Activated naive CD4-positive, alpha-beta T cell treated with anti-CD3 and anti-CD28 coated beads, Interleukin-2, amount 50 U/mL, for 24 hours (primary cell): ENCODE data around the gene R3HDM2.
A peak's percentile ranks its signal among the peaks of the same experiment; 100 is the strongest.
"Not testable (repeated sequence)": the region's sequence is repeated elsewhere in the genome, so short reads cannot be mapped to it uniquely, and the experiment has no call there.

Experiments
- H3K27ac Mint-ChIP-seq: one replicate; pipeline ENCODE4 v1.8.0; 2021; ENCODE audit warnings: mild to moderate bottlenecking, mixed read lengths
- H3K27me3 Mint-ChIP-seq: one replicate; pipeline ENCODE4 v1.8.0; 2021; ENCODE audit warnings: mixed read lengths
- H3K36me3 Mint-ChIP-seq: one replicate; pipeline ENCODE4 v1.8.0; 2021; ENCODE audit warnings: mixed read lengths
- H3K4me1 Mint-ChIP-seq: one replicate; pipeline ENCODE4 v1.8.0; 2021; ENCODE audit warnings: mixed read lengths
- H3K4me3 Mint-ChIP-seq: one replicate; pipeline ENCODE4 v1.8.0; 2021; ENCODE audit warnings: mild to moderate bottlenecking, mixed read lengths
- H3K9me3 Mint-ChIP-seq: one replicate; pipeline ENCODE4 v1.8.0; 2021; ENCODE audit warnings: mixed read lengths

The R3HDM2 gene

DNA sequence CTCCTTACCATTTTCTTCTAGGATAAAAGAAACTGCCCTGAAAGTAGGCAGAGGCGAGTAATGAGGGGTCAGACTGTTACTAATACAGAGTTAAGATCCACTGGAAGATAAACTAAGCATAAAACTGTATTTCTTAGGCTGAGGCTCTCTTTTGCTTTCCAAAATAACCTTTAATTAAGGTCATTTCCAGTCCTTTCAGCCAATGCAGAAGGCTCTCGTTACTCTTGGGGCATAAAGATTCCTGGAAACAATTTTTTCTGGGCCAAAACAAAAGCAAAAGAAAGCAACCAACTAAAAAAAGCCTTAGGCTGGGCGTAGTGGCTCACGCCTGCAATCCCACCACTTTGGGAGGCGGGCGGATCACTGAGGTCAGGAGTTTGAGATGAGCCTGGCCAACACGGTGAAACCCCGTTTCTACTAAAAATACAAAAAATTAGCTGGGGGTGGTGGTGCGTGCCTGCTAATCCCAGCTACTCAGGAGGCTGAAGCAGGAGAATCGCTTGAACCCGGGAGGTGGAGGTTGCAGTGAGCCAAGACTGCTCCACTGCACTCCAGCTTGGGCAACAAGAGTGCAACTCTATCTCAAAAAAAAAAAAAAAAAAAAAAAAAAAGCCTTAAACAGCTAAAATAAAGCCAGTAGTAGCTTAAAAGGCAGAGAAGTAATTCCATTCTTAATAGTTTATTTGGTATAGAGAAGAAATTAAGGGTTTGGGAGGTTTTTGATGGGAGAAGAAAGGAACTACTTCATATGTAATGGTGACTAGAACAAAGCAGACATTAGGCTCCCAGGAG is 111.0 kb downstream of the R3HDM2 start:
- H3K27me3 Mint-ChIP-seq: no peaks in the 10 kb centered on the region
- no peak overlapping the region for H3K27ac Mint-ChIP-seq
- peaks cover 5% of the 10 kb centered on the region for H3K4me1 Mint-ChIP-seq
- H3K36me3 Mint-ChIP-seq: peaks cover 1% of the 10 kb centered on the region
- no peak overlapping the region for H3K4me3 Mint-ChIP-seq
- no peaks in the 10 kb centered on the region for H3K9me3 Mint-ChIP-seq

DNA sequence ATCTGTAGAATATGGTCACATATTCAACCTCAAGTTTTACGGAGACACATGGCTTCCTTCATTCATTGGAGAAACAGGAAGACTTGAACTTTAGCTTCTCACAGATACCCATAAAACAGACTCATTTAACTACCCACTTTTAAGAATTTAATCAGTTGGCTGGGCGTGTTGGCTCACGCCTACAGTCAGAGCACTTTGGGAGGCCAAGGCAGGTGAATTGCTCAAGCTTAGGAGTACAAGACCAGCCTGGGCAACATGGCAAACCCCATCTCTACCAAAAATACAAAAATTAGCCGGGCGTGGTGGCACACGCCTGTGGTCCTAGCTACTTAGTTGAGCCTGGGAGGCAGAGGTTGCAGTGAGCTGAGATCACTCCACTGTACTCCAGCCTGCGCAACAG is 115.2 kb downstream of the R3HDM2 start:
- Mint-ChIP-seq H3K4me1 (no peaks in the 10 kb centered on the region), H3K4me3 (no peak overlapping the region), H3K27me3 (no peaks in the 10 kb centered on the region), H3K27ac (no peak overlapping the region), H3K9me3 (no peaks in the 10 kb centered on the region), H3K36me3 (peaks cover 3% of the 10 kb centered on the region)

DNA sequence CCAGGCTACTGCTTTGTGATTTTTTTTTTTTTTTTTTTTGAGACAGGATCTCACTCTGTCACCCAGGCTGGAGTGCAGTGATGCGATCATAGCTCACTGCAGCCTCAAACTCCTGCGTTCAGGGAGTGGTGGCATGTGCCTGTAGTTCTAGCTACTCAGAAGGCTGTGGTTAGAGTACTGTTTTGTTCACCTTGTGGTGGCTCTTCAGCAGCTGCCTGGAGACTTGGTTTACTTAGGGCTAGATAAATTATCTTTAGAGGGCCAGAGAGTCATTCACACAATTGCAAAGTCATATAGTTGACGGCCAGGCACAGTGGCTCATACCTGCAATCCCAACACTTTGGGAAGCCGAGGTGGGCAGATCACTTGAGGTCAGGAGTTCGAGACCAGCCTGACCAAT is 118.6 kb downstream of the R3HDM2 start:
- peak overlapping the region; percentile 65 for H3K27ac Mint-ChIP-seq
- not testable (repeated sequence) for H3K9me3 Mint-ChIP-seq, H3K36me3 Mint-ChIP-seq, H3K27me3 Mint-ChIP-seq, H3K4me1 Mint-ChIP-seq, H3K4me3 Mint-ChIP-seq

DNA sequence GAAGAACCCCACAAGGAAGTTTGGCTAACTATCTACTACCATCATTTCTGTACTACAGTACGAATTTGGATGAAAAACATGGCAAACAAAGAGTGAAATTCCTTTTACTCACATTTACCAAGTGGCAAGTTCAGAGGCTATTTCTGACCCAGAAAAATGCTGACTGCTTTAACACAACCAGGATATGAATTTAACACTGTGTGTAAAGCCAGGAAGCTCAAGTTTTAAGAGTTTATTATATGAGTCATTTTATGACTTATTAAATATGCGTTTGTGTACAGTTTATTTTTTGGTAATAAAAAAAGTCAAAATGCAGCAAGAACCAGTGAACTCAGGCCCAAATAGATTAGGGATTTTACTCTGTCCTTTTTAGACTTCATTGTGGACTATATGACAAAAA is 121.4 kb downstream of the R3HDM2 start:
- Mint-ChIP-seq H3K4me3 (no peak overlapping the region), H3K36me3 (peaks cover 13% of the 10 kb centered on the region), H3K27me3 (no peaks in the 10 kb centered on the region), H3K4me1 (no peaks in the 10 kb centered on the region), H3K27ac (no peak overlapping the region), H3K9me3 (no peaks in the 10 kb centered on the region)

GRCh38 chr12:57300961-57301584 is 129.8 kb downstream of the R3HDM2 start:
- no peaks in the 10 kb centered on the region for H3K9me3 Mint-ChIP-seq
- H3K27ac Mint-ChIP-seq: peak overlapping the region; percentile 65
- H3K27me3 Mint-ChIP-seq: no peaks in the 10 kb centered on the region
- H3K4me3 Mint-ChIP-seq: no peak overlapping the region
- H3K36me3 Mint-ChIP-seq: peaks cover 27% of the 10 kb centered on the region
- no peaks in the 10 kb centered on the region for H3K4me1 Mint-ChIP-seq

DNA sequence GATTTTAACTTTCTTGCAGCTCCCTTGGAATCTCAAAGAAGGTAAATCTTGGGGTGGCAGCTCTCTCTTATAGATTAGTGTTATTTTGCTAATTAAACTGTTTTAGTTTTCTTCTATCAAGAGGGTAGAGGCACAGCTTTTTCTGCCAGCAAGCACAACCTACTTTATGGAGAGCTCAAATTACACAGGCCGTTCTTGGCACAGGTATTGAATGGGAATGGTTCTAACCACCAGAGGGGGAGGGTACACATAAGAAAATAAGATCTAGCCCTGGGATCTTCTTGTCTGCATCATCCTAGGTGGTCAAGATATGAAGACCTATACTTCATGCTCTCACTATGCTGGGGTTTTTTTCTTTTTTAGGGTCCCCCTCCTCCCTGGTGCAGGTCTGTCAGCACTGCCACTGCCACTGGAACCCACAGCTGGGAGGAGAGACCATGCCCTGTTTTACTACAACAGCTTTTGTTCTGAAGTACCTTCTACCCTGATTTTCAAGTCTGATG is 131.3 kb downstream of the R3HDM2 start:
- Mint-ChIP-seq H3K9me3 (no peaks in the 10 kb centered on the region), H3K27me3 (no peaks in the 10 kb centered on the region), H3K4me1 (no peaks in the 10 kb centered on the region), H3K4me3 (no peak overlapping the region), H3K36me3 (peaks cover 22% of the 10 kb centered on the region), H3K27ac (no peak overlapping the region)

DNA sequence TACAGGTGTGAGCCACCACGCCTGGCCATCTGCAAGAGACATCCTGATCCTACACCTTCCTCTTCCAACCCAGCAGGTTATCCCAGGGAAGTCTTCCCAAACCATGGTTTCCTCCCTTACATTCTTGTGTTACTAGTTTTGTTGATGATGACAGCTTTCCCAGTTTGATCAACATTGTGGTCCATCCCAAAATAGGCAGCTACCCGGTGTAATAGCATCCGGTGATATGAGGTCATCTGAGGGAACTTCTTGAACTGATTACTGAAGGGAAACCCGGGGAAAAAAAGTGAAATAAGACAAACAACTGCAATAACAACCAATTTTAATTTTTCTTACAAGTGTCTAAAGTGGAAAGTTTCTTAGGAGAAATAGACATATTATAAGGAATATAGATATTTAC is 134.6 kb downstream of the R3HDM2 start:
- no peak overlapping the region for H3K27ac Mint-ChIP-seq
- no peaks in the 10 kb centered on the region for H3K4me1 Mint-ChIP-seq

GRCh38 chr12:57282073-57282472 is 148.8 kb downstream of the R3HDM2 start:
- not testable (repeated sequence) for H3K4me3 Mint-ChIP-seq, H3K9me3 Mint-ChIP-seq, H3K27me3 Mint-ChIP-seq, H3K27ac Mint-ChIP-seq
- peaks cover 32% of the 10 kb centered on the region for H3K4me1 Mint-ChIP-seq
- peaks cover 25% of the 10 kb centered on the region for H3K36me3 Mint-ChIP-seq

More for the DNA sequence above, 134.6 kb downstream of the R3HDM2 start:
- no peak overlapping the region for H3K4me3 Mint-ChIP-seq
- peaks cover 14% of the 10 kb centered on the region for H3K36me3 Mint-ChIP-seq
- H3K27me3 Mint-ChIP-seq: no peaks in the 10 kb centered on the region
- H3K9me3 Mint-ChIP-seq: no peaks in the 10 kb centered on the region

DNA sequence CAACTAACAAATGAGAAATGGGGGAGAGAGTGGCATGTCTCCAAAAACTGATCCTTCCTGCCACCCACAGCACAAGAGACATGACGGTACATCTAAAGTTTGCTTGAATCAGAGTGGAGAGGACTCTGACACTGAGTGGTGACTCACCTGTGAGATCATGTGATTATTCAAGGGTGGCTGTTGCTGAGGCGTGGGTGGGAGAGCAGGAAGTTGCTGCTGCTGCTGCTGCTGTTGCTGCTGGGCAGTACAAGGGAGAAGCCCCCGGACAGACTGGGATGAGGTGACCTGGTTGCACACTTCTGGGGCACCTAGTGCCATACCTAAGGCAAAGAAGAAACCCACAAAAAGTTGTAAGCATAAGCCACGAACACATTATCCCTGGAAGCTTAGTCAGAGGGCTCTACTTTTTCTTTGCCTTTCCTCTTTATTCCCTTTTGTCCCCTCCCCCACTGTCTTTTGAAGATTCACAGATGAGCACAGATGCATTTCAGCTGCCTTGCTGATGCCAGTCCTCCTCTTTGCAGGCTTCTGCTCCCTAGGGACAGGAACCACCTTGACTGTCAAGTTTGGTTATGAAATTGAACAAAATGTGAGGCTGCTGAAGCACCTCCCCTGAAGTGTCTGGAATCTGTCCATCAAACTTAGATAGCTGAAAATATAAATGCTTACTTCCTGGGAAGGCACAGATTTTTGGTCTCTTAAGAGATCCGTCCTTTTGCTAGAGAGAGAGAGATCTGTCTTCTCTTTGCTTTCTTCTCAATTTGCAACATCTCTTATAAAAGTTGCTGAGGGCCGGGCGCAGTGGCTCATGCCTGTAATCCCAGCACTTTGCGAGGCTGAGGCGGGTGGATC is 150.4 kb downstream of the R3HDM2 start:
- peak overlapping the region; percentile 97 for H3K27ac Mint-ChIP-seq
- H3K4me3 Mint-ChIP-seq: peak overlapping the region; percentile 81
- peaks cover 28% of the 10 kb centered on the region for H3K36me3 Mint-ChIP-seq
- peaks cover 34% of the 10 kb centered on the region for H3K4me1 Mint-ChIP-seq
- no peaks in the 10 kb centered on the region for H3K27me3 Mint-ChIP-seq
- H3K9me3 Mint-ChIP-seq: no peaks in the 10 kb centered on the region

DNA sequence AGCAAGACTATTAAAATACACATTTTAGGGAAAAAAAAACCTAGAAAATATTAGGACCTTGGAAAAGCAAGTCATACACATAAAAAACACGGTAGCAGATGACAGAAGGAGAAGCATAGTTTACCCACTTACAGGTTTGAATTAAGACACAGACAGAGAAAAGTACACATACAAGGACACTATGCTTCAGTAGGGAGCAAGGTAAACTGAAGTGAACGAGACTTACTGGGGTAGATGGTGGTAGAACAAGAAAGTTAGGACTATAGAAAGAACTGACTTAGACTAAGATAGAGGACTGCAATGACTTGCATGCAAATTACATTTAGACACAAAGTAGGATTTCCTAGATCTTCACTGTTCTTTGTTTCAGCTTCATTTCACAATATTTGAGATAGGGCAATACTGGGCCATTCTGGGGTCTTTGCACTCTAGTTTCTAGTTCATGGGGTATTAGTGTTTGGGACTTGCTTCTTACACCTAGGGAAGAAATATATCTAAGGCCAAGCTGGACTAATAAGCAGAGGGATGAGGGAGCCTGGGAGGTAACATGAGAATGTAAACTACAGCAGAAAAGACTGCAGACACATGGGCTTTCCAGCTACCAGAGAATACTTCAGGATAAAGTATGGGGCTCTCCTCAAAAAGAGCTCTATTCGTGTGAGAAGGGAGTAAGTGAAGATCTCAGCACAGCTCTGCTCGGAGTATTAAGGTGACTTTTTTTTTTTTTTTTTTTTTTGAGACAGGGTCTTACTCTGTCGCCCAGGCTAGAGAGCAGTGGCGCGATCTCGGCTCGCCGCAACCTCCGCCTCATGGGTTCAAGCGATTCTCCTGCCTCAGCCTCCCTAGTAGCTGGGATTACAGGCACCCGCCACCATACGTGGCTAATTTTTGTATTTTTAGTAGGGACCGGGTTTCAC is 152.1 kb downstream of the R3HDM2 start:
- Mint-ChIP-seq H3K4me3 (no peak overlapping the region), H3K27me3 (no peaks in the 10 kb centered on the region), H3K4me1 (peaks cover 36% of the 10 kb centered on the region), H3K36me3 (peaks cover 26% of the 10 kb centered on the region), H3K9me3 (no peaks in the 10 kb centered on the region), H3K27ac (peak overlapping the region; percentile 89)

DNA sequence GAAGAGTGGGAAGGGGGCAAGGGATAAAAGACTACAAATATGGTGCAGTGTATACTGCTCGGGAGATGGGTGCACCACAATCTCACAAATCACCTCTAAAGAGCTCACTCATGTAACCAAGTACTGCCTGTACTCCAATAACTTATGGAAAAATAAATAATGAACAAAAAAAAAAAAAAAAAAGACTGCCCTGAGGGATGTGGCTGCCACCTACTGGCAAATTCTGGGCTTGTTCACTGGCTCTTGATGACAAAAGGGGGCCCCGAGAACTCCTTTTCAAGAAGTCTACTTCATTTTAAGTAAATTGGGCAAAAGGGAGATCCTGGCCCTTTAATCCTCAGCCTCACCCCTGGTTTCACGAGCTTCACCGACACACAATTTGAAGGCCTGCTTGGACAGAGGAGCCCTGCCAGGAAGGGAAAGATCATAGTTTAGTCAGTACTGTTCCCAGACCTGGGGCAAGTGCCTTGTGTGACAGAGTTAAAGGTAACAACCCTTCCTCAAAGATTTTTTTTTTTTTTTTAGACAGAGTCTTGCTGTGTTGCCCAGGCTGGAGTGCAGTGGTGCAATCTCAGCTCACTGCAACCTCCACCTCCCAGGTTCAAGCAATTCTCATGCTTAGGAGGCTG is 153.8 kb downstream of the R3HDM2 start:
- peaks cover 22% of the 10 kb centered on the region for H3K36me3 Mint-ChIP-seq
- H3K4me1 Mint-ChIP-seq: peaks cover 36% of the 10 kb centered on the region
- H3K9me3 Mint-ChIP-seq: no peaks in the 10 kb centered on the region
- H3K27ac Mint-ChIP-seq: no peak overlapping the region
- H3K4me3 Mint-ChIP-seq: no peak overlapping the region
- no peaks in the 10 kb centered on the region for H3K27me3 Mint-ChIP-seq

- not testable (repeated sequence) for H3K27ac Mint-ChIP-seq, H3K4me3 Mint-ChIP-seq, H3K27me3 Mint-ChIP-seq, H3K9me3 Mint-ChIP-seq
- Mint-ChIP-seq H3K4me1 (peaks cover 31% of the 10 kb centered on the region), H3K36me3 (peaks cover 22% of the 10 kb centered on the region)
These were observed 154.6 kb downstream of the R3HDM2 start for GRCh38 chr12:57276233-57276632.

DNA sequence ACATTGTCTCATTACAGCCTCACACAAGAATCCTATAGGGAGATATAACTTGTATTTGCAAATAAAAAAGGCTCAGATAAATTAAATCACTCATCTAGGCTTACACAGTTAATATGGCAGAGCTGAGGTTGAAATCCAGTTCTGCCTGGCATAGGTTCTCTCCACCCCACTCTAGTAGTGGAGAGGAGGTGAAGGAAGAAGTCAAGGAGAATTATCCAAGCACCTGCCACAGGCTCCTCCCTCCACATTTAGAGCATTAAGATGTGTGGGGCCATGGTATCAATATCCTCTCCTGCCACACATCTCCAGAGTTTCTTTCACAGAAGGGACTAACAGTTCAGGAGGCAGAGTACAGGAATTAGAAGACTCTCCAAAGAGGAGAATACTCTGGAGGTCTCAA is 157.3 kb downstream of the R3HDM2 start:
- H3K27ac Mint-ChIP-seq: no peak overlapping the region
- no peak overlapping the region for H3K4me3 Mint-ChIP-seq
- peaks cover 19% of the 10 kb centered on the region for H3K36me3 Mint-ChIP-seq
- no peaks in the 10 kb centered on the region for H3K27me3 Mint-ChIP-seq
- H3K9me3 Mint-ChIP-seq: no peaks in the 10 kb centered on the region
- H3K4me1 Mint-ChIP-seq: peaks cover 8% of the 10 kb centered on the region

GRCh38 chr12:57272337-57273151 is 158.3 kb downstream of the R3HDM2 start:
- peaks cover 12% of the 10 kb centered on the region for H3K36me3 Mint-ChIP-seq
- no peaks in the 10 kb centered on the region for H3K27me3 Mint-ChIP-seq
- H3K27ac Mint-ChIP-seq: no peak overlapping the region
- H3K4me3 Mint-ChIP-seq: no peak overlapping the region
- no peaks in the 10 kb centered on the region for H3K9me3 Mint-ChIP-seq
- H3K4me1 Mint-ChIP-seq: peaks cover 11% of the 10 kb centered on the region
